GM23338 (cell line): ENCODE data around the gene CSRNP3. TPM values are rescaled to one million over a fixed set of nuclear protein-coding genes. Genes with fewer than 3 reads are reported as not detected.

Experiments used
- ATAC-seq: fragments of 200-7000 bp; cut with Tn5 transposase; 3 replicates; pipeline ENCODE4 v1.9.1; 2020
- DNase-seq: peaks from one replicate; pipeline ENCODE4 v3.0.0-alpha.2; 2015; ENCODE audit warnings: low spot score
- H2AFZ ChIP-seq: fragments of 200-600 bp; sonication (generic); 2 replicates; pipeline ENCODE4 v1.8.0; 2016; ENCODE audit warnings: antibody characterized with exemption, mild to moderate bottlenecking, moderate library complexity
- H3F3A ChIP-seq: fragments of 200-600 bp; sonication (generic); replicated peaks from 2 replicates; pipeline ENCODE4 v1.8.0; 2017; ENCODE audit warnings: antibody characterized with exemption, mixed run types, low read depth
- H3K27ac ChIP-seq: fragments of 200-600 bp; sonication (generic); 2 replicates; pipeline ENCODE4 v1.6.1; 2016; ENCODE audit warnings: low read depth
- H3K27me3 ChIP-seq: fragments of 200-600 bp; sonication (generic); 2 replicates; pipeline ENCODE4 v1.8.0; 2016; ENCODE audit warnings: mild to moderate bottlenecking, mixed run types, moderate library complexity; ENCODE audit not compliant: insufficient read depth
- H3K36me3 ChIP-seq: fragments of 200-600 bp; sonication (generic); 2 replicates; pipeline ENCODE4 v1.8.0; 2016; ENCODE audit warnings: mild to moderate bottlenecking; ENCODE audit not compliant: insufficient read depth
- H3K4me1 ChIP-seq: fragments of 200-600 bp; sonication (generic); 2 replicates; pipeline ENCODE4 v1.8.0; 2016; ENCODE audit warnings: mild to moderate bottlenecking, moderate library complexity; ENCODE audit not compliant: insufficient read depth
- H3K4me2 ChIP-seq: fragments of 200-600 bp; sonication (generic); 2 replicates; pipeline ENCODE4 v1.7.1; 2017; ENCODE audit warnings: mixed run types
- H3K4me3 ChIP-seq: fragments of 200-600 bp; sonication (generic); 2 replicates; pipeline ENCODE4 v1.6.1; 2016; ENCODE audit warnings: mixed run types
- H3K79me2 ChIP-seq: fragments of 200-600 bp; sonication (generic); replicated peaks from 2 replicates; pipeline ENCODE4 v1.8.0; 2017; ENCODE audit warnings: mild to moderate bottlenecking; ENCODE audit not compliant: insufficient read depth
- H3K9me2 ChIP-seq: fragments of 200-600 bp; sonication (generic); 2 replicates; pipeline ENCODE4 v1.8.0; 2017; ENCODE audit not compliant: insufficient read depth
- H4K20me1 ChIP-seq: fragments of 200-600 bp; sonication (generic); replicated peaks from 2 replicates; pipeline ENCODE4 v1.8.0; 2017; ENCODE audit warnings: mild to moderate bottlenecking; ENCODE audit not compliant: insufficient read depth
- H3K27ac Mint-ChIP-seq: 2 replicates; pipeline ENCODE4 v1.8.0; 2020; ENCODE audit warnings: inconsistent platforms, mild to moderate bottlenecking, moderate library complexity, mixed read lengths
- H3K27me3 Mint-ChIP-seq: 3 replicates; pipeline ENCODE4 v1.8.0; 2022; ENCODE audit warnings: low read depth, mild to moderate bottlenecking, moderate library complexity, mixed read lengths, inconsistent platforms; ENCODE audit not compliant: insufficient read depth, poor library complexity
- H3K36me3 Mint-ChIP-seq: 3 replicates; pipeline ENCODE4 v1.8.0; 2021; ENCODE audit warnings: low read depth, mild to moderate bottlenecking, inconsistent platforms, moderate library complexity, mixed read lengths
- H3K4me1 Mint-ChIP-seq: 3 replicates; pipeline ENCODE4 v1.8.0; 2020; ENCODE audit warnings: mild to moderate bottlenecking, inconsistent platforms, mixed read lengths
- H3K4me3 Mint-ChIP-seq: 3 replicates; pipeline ENCODE4 v1.8.0; 2021; ENCODE audit warnings: moderate library complexity, mild to moderate bottlenecking, inconsistent platforms, mixed read lengths
- H3K9me3 Mint-ChIP-seq: 3 replicates; pipeline ENCODE4 v1.8.0; 2020; ENCODE audit warnings: moderate library complexity, mild to moderate bottlenecking, inconsistent platforms, mixed read lengths
- ETS1 ChIP-seq: IDR thresholded peaks from 2 replicates; pipeline ENCODE4 v1.6.1; 2016; ENCODE audit warnings: antibody characterized with exemption
- EZH2 ChIP-seq: fragments of 200-600 bp; sonication (generic); IDR thresholded peaks from one replicate; pipeline ENCODE4 v1.8.0; 2017; ENCODE audit warnings: antibody characterized with exemption, mild to moderate bottlenecking, low read depth; ENCODE audit not compliant: unreplicated experiment
- EZH2phosphoT487 ChIP-seq: fragments of 200-600 bp; sonication (generic); IDR thresholded peaks from one replicate; pipeline ENCODE4 v1.8.1; 2018; ENCODE audit warnings: antibody characterized with exemption; ENCODE audit not compliant: unreplicated experiment
- JUNB ChIP-seq: IDR thresholded peaks from one replicate; pipeline ENCODE4 v1.6.1; 2016; ENCODE audit warnings: antibody characterized with exemption; ENCODE audit not compliant: unreplicated experiment
- STAT1 ChIP-seq: IDR thresholded peaks from one replicate; pipeline ENCODE4 v1.6.1; 2016; ENCODE audit warnings: antibody characterized with exemption; ENCODE audit not compliant: unreplicated experiment
- polyA plus RNA-seq: library from polyadenylated mRNA; unstranded; fragments of >200 nt; fragmentation: Nextera tagmentation; extraction: Ambion mirVana; gene quantifications from 2 replicates; pipeline ENCODE4 v1.2.1, GENCODE V29; 2016
- total RNA-seq: library from RNA; depleted of rRNA; stranded (reverse); fragments of >200 nt; shearing (Covaris generic); gene quantifications from 2 replicates; pipeline ENCODE4 v1.2.3, GENCODE V29; 2014
- TF ChIP-seq, protein P1 (sequence below): fragments of 250-450 bp; sonication (Bioruptor Pico); IDR thresholded peaks from 2 replicates; pipeline ENCODE4 v1.5.0; 2020; ENCODE audit warnings: mild to moderate bottlenecking, moderate library complexity

Gene CSRNP3
- total and polyA plus RNA-seq, 2 experiments from 2014 or later, result 3.8 to 6.8 TPM

GRCh38 chr2:165648801-165649200 is 179.3 kb downstream of the CSRNP3 start (continued):
- TF ChIP-seq, protein P1, sequence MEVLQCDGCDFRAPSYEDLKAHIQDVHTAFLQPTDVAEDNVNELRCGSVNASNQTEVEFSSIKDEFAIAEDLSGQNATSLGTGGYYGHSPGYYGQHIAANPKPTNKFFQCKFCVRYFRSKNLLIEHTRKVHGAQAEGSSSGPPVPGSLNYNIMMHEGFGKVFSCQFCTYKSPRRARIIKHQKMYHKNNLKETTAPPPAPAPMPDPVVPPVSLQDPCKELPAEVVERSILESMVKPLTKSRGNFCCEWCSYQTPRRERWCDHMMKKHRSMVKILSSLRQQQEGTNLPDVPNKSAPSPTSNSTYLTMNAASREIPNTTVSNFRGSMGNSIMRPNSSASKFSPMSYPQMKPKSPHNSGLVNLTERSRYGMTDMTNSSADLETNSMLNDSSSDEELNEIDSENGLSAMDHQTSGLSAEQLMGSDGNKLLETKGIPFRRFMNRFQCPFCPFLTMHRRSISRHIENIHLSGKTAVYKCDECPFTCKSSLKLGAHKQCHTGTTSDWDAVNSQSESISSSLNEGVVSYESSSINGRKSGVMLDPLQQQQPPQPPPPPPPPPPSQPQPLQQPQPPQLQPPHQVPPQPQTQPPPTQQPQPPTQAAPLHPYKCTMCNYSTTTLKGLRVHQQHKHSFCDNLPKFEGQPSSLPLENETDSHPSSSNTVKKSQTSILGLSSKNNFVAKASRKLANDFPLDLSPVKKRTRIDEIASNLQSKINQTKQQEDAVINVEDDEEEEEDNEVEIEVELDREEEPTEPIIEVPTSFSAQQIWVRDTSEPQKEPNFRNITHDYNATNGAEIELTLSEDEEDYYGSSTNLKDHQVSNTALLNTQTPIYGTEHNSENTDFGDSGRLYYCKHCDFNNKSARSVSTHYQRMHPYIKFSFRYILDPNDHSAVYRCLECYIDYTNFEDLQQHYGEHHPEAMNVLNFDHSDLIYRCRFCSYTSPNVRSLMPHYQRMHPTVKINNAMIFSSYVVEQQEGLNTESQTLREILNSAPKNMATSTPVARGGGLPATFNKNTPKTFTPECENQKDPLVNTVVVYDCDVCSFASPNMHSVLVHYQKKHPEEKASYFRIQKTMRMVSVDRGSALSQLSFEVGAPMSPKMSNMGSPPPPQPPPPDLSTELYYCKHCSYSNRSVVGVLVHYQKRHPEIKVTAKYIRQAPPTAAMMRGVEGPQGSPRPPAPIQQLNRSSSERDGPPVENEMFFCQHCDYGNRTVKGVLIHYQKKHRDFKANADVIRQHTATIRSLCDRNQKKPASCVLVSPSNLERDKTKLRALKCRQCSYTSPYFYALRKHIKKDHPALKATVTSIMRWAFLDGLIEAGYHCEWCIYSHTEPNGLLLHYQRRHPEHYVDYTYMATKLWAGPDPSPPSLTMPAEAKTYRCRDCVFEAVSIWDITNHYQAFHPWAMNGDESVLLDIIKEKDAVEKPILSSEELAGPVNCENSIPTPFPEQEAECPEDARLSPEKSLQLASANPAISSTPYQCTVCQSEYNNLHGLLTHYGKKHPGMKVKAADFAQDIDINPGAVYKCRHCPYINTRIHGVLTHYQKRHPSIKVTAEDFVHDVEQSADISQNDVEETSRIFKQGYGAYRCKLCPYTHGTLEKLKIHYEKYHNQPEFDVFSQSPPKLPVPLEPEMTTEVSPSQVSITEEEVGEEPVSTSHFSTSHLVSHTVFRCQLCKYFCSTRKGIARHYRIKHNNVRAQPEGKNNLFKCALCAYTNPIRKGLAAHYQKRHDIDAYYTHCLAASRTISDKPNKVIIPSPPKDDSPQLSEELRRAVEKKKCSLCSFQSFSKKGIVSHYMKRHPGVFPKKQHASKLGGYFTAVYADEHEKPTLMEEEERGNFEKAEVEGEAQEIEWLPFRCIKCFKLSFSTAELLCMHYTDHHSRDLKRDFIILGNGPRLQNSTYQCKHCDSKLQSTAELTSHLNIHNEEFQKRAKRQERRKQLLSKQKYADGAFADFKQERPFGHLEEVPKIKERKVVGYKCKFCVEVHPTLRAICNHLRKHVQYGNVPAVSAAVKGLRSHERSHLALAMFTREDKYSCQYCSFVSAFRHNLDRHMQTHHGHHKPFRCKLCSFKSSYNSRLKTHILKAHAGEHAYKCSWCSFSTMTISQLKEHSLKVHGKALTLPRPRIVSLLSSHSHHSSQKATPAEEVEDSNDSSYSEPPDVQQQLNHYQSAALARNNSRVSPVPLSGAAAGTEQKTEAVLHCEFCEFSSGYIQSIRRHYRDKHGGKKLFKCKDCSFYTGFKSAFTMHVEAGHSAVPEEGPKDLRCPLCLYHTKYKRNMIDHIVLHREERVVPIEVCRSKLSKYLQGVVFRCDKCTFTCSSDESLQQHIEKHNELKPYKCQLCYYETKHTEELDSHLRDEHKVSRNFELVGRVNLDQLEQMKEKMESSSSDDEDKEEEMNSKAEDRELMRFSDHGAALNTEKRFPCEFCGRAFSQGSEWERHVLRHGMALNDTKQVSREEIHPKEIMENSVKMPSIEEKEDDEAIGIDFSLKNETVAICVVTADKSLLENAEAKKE (CRISPR knock-in tag), result no peak
- TF ChIP-seq EZH2 (no peak), JUNB (no peak)

GRCh38 chr2:165651233-165651632 is 181.7 kb downstream of the CSRNP3 start:
- H3K4me1 ChIP-seq, result peaks cover 5% of the 10 kb centered on the region; the same call in 1 of the 2 replicates
- ATAC-seq (no peak), DNase-seq (no peak)
- no peaks in the 10 kb centered on the region for H3K79me2 ChIP-seq
- no peaks in the 10 kb centered on the region for H3K36me3 Mint-ChIP-seq
- no peaks in the 10 kb centered on the region for H3K9me2 ChIP-seq
- TF ChIP-seq STAT1, result no peak
- no peak for TF ChIP-seq EZH2phosphoT487
- no peak for TF ChIP-seq ETS1
- H3K27ac ChIP-seq, result no peak overlapping the region
- no peak overlapping the region for H3K4me2 ChIP-seq
- no peaks in the 10 kb centered on the region for H3F3A ChIP-seq
- no peaks in the 10 kb centered on the region for H4K20me1 ChIP-seq
- H3K27ac Mint-ChIP-seq, result no peak overlapping the region
- no peak overlapping the region for H3K4me3 ChIP-seq
- H3K4me1 Mint-ChIP-seq, result peaks cover 10% of the 10 kb centered on the region; the same call in 2 of the 3 replicates
- no peak overlapping the region for H3K4me3 Mint-ChIP-seq
- no peaks in the 10 kb centered on the region for H3K9me3 Mint-ChIP-seq
- no peak overlapping the region for H2AFZ ChIP-seq
- no peaks in the 10 kb centered on the region for H3K27me3 ChIP-seq
- no peaks in the 10 kb centered on the region for H3K27me3 Mint-ChIP-seq
- H3K36me3 ChIP-seq, result no peaks in the 10 kb centered on the region
